Measurements from ENCODE around the gene INTS3.

- TF ChIP-seq CTCF (IDR thresholded peaks at IDR 0.05; ENCODE audit: insufficient read depth, low read depth, low read length) = no peak
- TF ChIP-seq EZH2 (IDR thresholded peaks at IDR 0.05; ENCODE audit: insufficient read depth, low read length) = no peak
These were observed 43.0 kb upstream of the INTS3 start for GRCh38 chr1:153684892-153685291.
